Neural cell (in vitro differentiated cells): ENCODE data around the gene ALDH3A2. TPM values are rescaled to one million over a fixed set of nuclear protein-coding genes. Genes with fewer than 3 reads are reported as not detected.

Source experiments
- H2AFZ ChIP-seq: fragments of 200-600, 300-800 bp; sonication (generic), shearing (Covaris generic); 2 replicates; pipeline ENCODE4 v1.6.0; 2014; ENCODE audit warnings: low read depth, mild to moderate bottlenecking, antibody characterized with exemption, low read length, moderate library complexity
- H3F3A ChIP-seq: fragments of 200-600 bp; shearing (Covaris generic); 2 replicates; pipeline ENCODE4 v1.6.1; 2016; ENCODE audit warnings: mild to moderate bottlenecking, moderate library complexity, mixed read lengths, antibody characterized with exemption, low read length; ENCODE audit not compliant: insufficient read depth, poor library complexity, severe bottlenecking
- H3K27ac ChIP-seq: fragments of 200-600, 300-800 bp; sonication (generic), shearing (Covaris generic); 2 replicates; pipeline ENCODE4 v1.5.1; 2014; ENCODE audit warnings: mild to moderate bottlenecking, low read length, moderate library complexity
- H3K27me3 ChIP-seq: fragments of 300-800, 200-600 bp; sonication (generic), shearing (Covaris generic); 2 replicates; pipeline ENCODE4 v1.6.0; 2014; ENCODE audit warnings: mild to moderate bottlenecking, low read depth, low read length, moderate library complexity; ENCODE audit not compliant: insufficient read depth
- H3K36me3 ChIP-seq: fragments of 300-800, 200-600 bp; sonication (generic), shearing (Covaris generic); 2 replicates; pipeline ENCODE4 v1.5.1; 2014; ENCODE audit warnings: mild to moderate bottlenecking, antibody characterized with exemption, low read length, moderate library complexity; ENCODE audit not compliant: insufficient read depth
- H3K4me2 ChIP-seq: fragments of 300-800, 200-600 bp; sonication (generic), shearing (Covaris generic); 2 replicates; pipeline ENCODE4 v1.6.0; 2014; ENCODE audit warnings: mild to moderate bottlenecking, low read length
- H3K4me3 ChIP-seq: fragments of 300-800, 200-600 bp; sonication (generic), shearing (Covaris generic); 2 replicates; pipeline ENCODE4 v1.5.1; 2014; ENCODE audit warnings: mild to moderate bottlenecking, low read length, moderate library complexity
- H3K79me2 ChIP-seq: fragments of 200-600 bp; shearing (Covaris generic); replicated peaks from 2 replicates; pipeline ENCODE4 v1.6.0; 2014; ENCODE audit warnings: mild to moderate bottlenecking, low read length, moderate library complexity; ENCODE audit not compliant: insufficient read depth
- H3K9ac ChIP-seq: fragments of 300-800, 200-600 bp; sonication (generic), shearing (Covaris generic); 2 replicates; pipeline ENCODE4 v1.6.1; 2016; ENCODE audit warnings: mild to moderate bottlenecking, low read length, mixed read lengths
- H3K9me2 ChIP-seq: fragments of 200-600 bp; shearing (Covaris generic); 2 replicates; pipeline ENCODE4 v1.6.1; 2016; ENCODE audit warnings: mild to moderate bottlenecking, low read length, mixed read lengths; ENCODE audit not compliant: insufficient read depth
- H3K9me3 ChIP-seq: fragments of 200-600, 300-800 bp; sonication (generic), shearing (Covaris generic); 2 replicates; pipeline ENCODE4 v1.6.1; 2016; ENCODE audit warnings: mild to moderate bottlenecking, mixed run types, low read length, moderate library complexity, mixed read lengths
- H4K20me1 ChIP-seq: fragments of 200-600 bp; shearing (Covaris generic); 2 replicates; pipeline ENCODE4 v1.6.1; 2016; ENCODE audit warnings: mild to moderate bottlenecking, mixed run types; ENCODE audit not compliant: insufficient read depth
- CTCF ChIP-seq: fragments of 450-650 bp; IDR thresholded peaks from 2 replicates; pipeline ENCODE4 v1.5.1; 2014; ENCODE audit warnings: antibody characterized with exemption, mild to moderate bottlenecking, moderate library complexity; ENCODE audit not compliant: poor library complexity, severe bottlenecking
- EP300 ChIP-seq: fragments of 450-650 bp; conservative IDR thresholded peaks from 2 replicates; pipeline ENCODE4 v1.6.1; 2014; ENCODE audit warnings: antibody characterized with exemption, mild to moderate bottlenecking, moderate library complexity; ENCODE audit not compliant: poor library complexity, severe bottlenecking
- EZH2 ChIP-seq: fragments of 200-600, 300-800 bp; shearing (Covaris generic), sonication (generic); IDR thresholded peaks from 2 replicates; pipeline ENCODE4 v1.6.1; 2014; ENCODE audit warnings: antibody characterized with exemption, low read length, borderline replicate concordance, mild to moderate bottlenecking; ENCODE audit not compliant: insufficient read depth, poor library complexity, severe bottlenecking
- MXI1 ChIP-seq: fragments of 450-650 bp; conservative IDR thresholded peaks from 2 replicates; pipeline ENCODE4 v1.6.1; 2014; ENCODE audit warnings: antibody characterized with exemption, mild to moderate bottlenecking; ENCODE audit not compliant: poor library complexity, severe bottlenecking
- POLR2AphosphoS5 ChIP-seq: IDR thresholded peaks from 2 replicates; pipeline ENCODE4 v1.6.1; 2012
- RAD21 ChIP-seq: fragments of 450-650 bp; conservative IDR thresholded peaks from 2 replicates; pipeline ENCODE4 v1.6.1; 2014; ENCODE audit warnings: antibody characterized with exemption, mild to moderate bottlenecking, moderate library complexity
- REST ChIP-seq: IDR thresholded peaks from 2 replicates; pipeline ENCODE4 v1.6.1; 2012; ENCODE audit warnings: borderline replicate concordance
- SMC3 ChIP-seq: fragments of 450-650 bp; conservative IDR thresholded peaks from 2 replicates; pipeline ENCODE4 v1.6.1; 2014; ENCODE audit warnings: antibody characterized with exemption, mild to moderate bottlenecking, moderate library complexity; ENCODE audit not compliant: poor library complexity
- TAF1 ChIP-seq: IDR thresholded peaks from 2 replicates; pipeline ENCODE4 v1.6.1; 2012; ENCODE audit warnings: low read depth
- polyA plus RNA-seq: library from polyadenylated mRNA; depleted of rRNA; stranded (reverse); fragments of >200 nt; gene quantifications from 2 replicates; pipeline ENCODE4 v1.2.3, GENCODE V29; 2014

The ALDH3A2 gene
- polyA plus RNA-seq, 1 donor from 2014 or later, result 51.2 TPM

GRCh38 chr17:19610311-19610710 is 38.2 kb upstream of the ALDH3A2 start:
- H3K4me2 ChIP-seq, result no peak overlapping the region
- no peaks in the 10 kb centered on the region for H3K27me3 ChIP-seq
- H3K27ac ChIP-seq, result no peak overlapping the region
- H2AFZ ChIP-seq, result no peak overlapping the region
- no peaks in the 10 kb centered on the region for H3K79me2 ChIP-seq
- H3K9me2 ChIP-seq, result no peaks in the 10 kb centered on the region
- no peak overlapping the region for H3K4me3 ChIP-seq
- no peak for TF ChIP-seq EP300
- TF ChIP-seq EZH2, result no peak
- no peaks in the 10 kb centered on the region for H3K9me3 ChIP-seq
- no peaks in the 10 kb centered on the region for H4K20me1 ChIP-seq
- no peak overlapping the region for H3K9ac ChIP-seq
- H3K36me3 ChIP-seq, result no peaks in the 10 kb centered on the region
- H3F3A ChIP-seq, result no peaks in the 10 kb centered on the region

GRCh38 chr17:19610879-19611278 is 37.7 kb upstream of the ALDH3A2 start:
- no peak overlapping the region for H3K9ac ChIP-seq
- H3K27me3 ChIP-seq, result no peaks in the 10 kb centered on the region
- no peak overlapping the region for H3K4me3 ChIP-seq
- H3K79me2 ChIP-seq, result no peaks in the 10 kb centered on the region
- no peak overlapping the region for H3K4me2 ChIP-seq
- H3F3A ChIP-seq, result no peaks in the 10 kb centered on the region
- no peak overlapping the region for H3K27ac ChIP-seq
- no peaks in the 10 kb centered on the region for H3K36me3 ChIP-seq
- H3K9me3 ChIP-seq, result no peaks in the 10 kb centered on the region
- no peaks in the 10 kb centered on the region for H3K9me2 ChIP-seq
- no peak overlapping the region for H2AFZ ChIP-seq
- H4K20me1 ChIP-seq, result no peaks in the 10 kb centered on the region
- TF ChIP-seq SMC3 (no peak), REST (no peak), EP300 (no peak), RAD21 (no peak), MXI1 (no peak), CTCF (no peak), TAF1 (no peak), EZH2 (no peak), POLR2AphosphoS5 (no peak)

GRCh38 chr17:19613979-19614378 is 34.6 kb upstream of the ALDH3A2 start:
- H3K79me2 ChIP-seq, result no peaks in the 10 kb centered on the region
- no peaks in the 10 kb centered on the region for H4K20me1 ChIP-seq
- H3K4me2 ChIP-seq, result no peak overlapping the region
- no peaks in the 10 kb centered on the region for H3K36me3 ChIP-seq
- peaks cover 11% of the 10 kb centered on the region for H3K9me3 ChIP-seq
- no peaks in the 10 kb centered on the region for H3K27me3 ChIP-seq
- no peaks in the 10 kb centered on the region for H3F3A ChIP-seq
- no peaks in the 10 kb centered on the region for H3K9me2 ChIP-seq
- H3K9ac ChIP-seq, result no peak overlapping the region
- no peak overlapping the region for H2AFZ ChIP-seq
- TF ChIP-seq EZH2 (no peak), RAD21 (no peak), POLR2AphosphoS5 (no peak), REST (no peak), SMC3 (no peak), EP300 (no peak), CTCF (no peak), MXI1 (no peak), TAF1 (no peak)
- no peak overlapping the region for H3K27ac ChIP-seq
- H3K4me3 ChIP-seq, result no peak overlapping the region
